Thyroid gland (tissue), 4 donors: ENCODE measurements around the gene FAM20C. TPM values are rescaled to one million over a fixed set of nuclear protein-coding genes. Genes with fewer than 3 reads are reported as not detected.

Source experiments
- DNase-seq, 2 donors: peaks; one replicate each; pipeline ENCODE4 v3.0.0-alpha.2; 2019
- H3K27ac ChIP-seq, 3 donors: fragments of 200-600 bp; sonication (generic); 1 replicate in 2 of 3; 2 replicates in 1 of 3; pipeline ENCODE4 v1.5.1; 2016 to 2019; ENCODE audit warnings: mild to moderate bottlenecking in 1 of 3, moderate library complexity in 1 of 3
- H3K27me3 ChIP-seq: fragments of 200-600 bp; sonication (generic); one replicate; pipeline ENCODE4 v1.5.1; 2019
- H3K36me3 ChIP-seq, 2 donors: fragments of 200-600 bp; sonication (generic); one replicate each; pipeline ENCODE4 v1.5.1; 2016 to 2019
- H3K4me1 ChIP-seq, 2 donors: fragments of 200-600 bp; sonication (generic); one replicate each; pipeline ENCODE4 v1.5.1; 2017 to 2019
- H3K4me3 ChIP-seq, 3 donors: fragments of 200-600 bp; sonication (generic); replicated peaks in 1 of 3; 1 replicate in 2 of 3; 2 replicates in 1 of 3; pipeline ENCODE4 v1.5.1; 2016; ENCODE audit warnings: mild to moderate bottlenecking in 1 of 3
- H3K9me3 ChIP-seq: fragments of 200-600 bp; sonication (generic); one replicate; pipeline ENCODE4 v1.5.1; 2017
- POLR2A ChIP-seq, 2 donors: fragments of 450-650 bp; IDR thresholded peaks; one replicate each; pipeline ENCODE4 v1.6.1; 2017; ENCODE audit warnings: antibody characterized with exemption in 2 of 2, mild to moderate bottlenecking in 2 of 2, moderate library complexity in 1 of 2
- WGBS, 2 donors: methylation state at CpG; one replicate each; pipeline ENCODE4 v1.1.5; 2017; 5-methylcytosine and 5-hydroxymethylcytosine counted together
- intact Hi-C: fragments of 100-400 bp; cut with DNase I; formaldehyde crosslinking; loops from one replicate; pipeline ENCODE4 v1.15.1; 2023
- total RNA-seq, 4 donors: library from RNA; depleted of rRNA; stranded (reverse); fragments of >200 nt; gene quantifications; one replicate each; pipeline ENCODE4 v1.2.3, GENCODE V29; 2016
- TF ChIP-seq, protein P1 (sequence below), 6 experiments: fragments of 200-600 bp in 3 of 6; fragments of 450-650 bp in 3 of 6; sonication (generic) in 3 of 6; IDR thresholded peaks; one replicate each; pipeline ENCODE4 v1.5.1; 2016 to 2019; ENCODE audit warnings: antibody characterized with exemption in 6 of 6, mild to moderate bottlenecking in 2 of 6, inconsistent platforms in 1 of 6, moderate library complexity in 1 of 6

The FAM20C gene
- total RNA-seq, 4 donors from 2014 or later, result 14.0 to 41.8 (median 23.3) TPM

GRCh38 chr7:145863-146262, 46.5 kb upstream of the FAM20C start:
- Histone ChIP-seq H3K27me3 (no peaks in the 10 kb centered on the region), H3K27ac (no peak overlapping the region), H3K4me3 (no peak overlapping the region), H3K9me3 (no peaks in the 10 kb centered on the region), H3K36me3 (no peaks in the 10 kb centered on the region), H3K4me1 (peaks cover 14 to 18% of the 10 kb centered on the region in 2 donors)
- WGBS, 2 donors, result 83 to 87% methylated on average over 4 of the region's 4 CpGs
- DNase-seq, result no peak
- TF ChIP-seq, protein P1, sequence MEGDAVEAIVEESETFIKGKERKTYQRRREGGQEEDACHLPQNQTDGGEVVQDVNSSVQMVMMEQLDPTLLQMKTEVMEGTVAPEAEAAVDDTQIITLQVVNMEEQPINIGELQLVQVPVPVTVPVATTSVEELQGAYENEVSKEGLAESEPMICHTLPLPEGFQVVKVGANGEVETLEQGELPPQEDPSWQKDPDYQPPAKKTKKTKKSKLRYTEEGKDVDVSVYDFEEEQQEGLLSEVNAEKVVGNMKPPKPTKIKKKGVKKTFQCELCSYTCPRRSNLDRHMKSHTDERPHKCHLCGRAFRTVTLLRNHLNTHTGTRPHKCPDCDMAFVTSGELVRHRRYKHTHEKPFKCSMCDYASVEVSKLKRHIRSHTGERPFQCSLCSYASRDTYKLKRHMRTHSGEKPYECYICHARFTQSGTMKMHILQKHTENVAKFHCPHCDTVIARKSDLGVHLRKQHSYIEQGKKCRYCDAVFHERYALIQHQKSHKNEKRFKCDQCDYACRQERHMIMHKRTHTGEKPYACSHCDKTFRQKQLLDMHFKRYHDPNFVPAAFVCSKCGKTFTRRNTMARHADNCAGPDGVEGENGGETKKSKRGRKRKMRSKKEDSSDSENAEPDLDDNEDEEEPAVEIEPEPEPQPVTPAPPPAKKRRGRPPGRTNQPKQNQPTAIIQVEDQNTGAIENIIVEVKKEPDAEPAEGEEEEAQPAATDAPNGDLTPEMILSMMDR (IDR thresholded peaks at IDR 0.05), result no peak
- no peak for TF ChIP-seq POLR2A (IDR thresholded peaks at IDR 0.05)
- intact Hi-C loops, result no loop called here

DNA sequence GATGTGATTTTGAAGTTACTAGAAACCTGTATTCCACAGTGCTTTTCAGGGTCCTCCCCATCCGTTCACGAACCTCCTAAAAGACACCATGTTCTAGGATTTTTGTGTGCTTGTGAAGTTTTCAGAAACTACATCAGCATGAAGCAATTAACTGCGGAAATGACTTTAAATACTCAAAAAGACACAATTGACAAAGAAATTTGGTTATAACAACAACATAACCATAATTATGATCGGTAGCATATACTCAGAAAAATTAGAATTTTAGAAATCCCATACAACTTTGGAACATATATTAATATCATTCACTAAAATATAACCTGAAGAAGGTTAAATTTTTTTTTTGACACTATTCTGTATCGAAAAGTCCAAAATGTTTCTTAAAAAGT, 43.8 kb upstream of the FAM20C start:
- peak overlapping the region in 2 of 3 donors; percentile 31 to 72 for H3K4me3 ChIP-seq
- TF ChIP-seq POLR2A (IDR thresholded peaks at IDR 0.05), result no peak
- peaks cover 17 to 20% of the 10 kb centered on the region in 2 donors for H3K4me1 ChIP-seq
- no peaks in the 10 kb centered on the region for H3K36me3 ChIP-seq
- no peaks in the 10 kb centered on the region for H3K9me3 ChIP-seq
- H3K27ac ChIP-seq, result peak overlapping the region; percentile 94 to 96 (median 94)
- DNase-seq, result no peak
- intact Hi-C loops, result no loop called here
- 74 to 77% methylated on average over 5 of the region's 5 CpGs for WGBS, 2 donors
- no peaks in the 10 kb centered on the region for H3K27me3 ChIP-seq

DNA sequence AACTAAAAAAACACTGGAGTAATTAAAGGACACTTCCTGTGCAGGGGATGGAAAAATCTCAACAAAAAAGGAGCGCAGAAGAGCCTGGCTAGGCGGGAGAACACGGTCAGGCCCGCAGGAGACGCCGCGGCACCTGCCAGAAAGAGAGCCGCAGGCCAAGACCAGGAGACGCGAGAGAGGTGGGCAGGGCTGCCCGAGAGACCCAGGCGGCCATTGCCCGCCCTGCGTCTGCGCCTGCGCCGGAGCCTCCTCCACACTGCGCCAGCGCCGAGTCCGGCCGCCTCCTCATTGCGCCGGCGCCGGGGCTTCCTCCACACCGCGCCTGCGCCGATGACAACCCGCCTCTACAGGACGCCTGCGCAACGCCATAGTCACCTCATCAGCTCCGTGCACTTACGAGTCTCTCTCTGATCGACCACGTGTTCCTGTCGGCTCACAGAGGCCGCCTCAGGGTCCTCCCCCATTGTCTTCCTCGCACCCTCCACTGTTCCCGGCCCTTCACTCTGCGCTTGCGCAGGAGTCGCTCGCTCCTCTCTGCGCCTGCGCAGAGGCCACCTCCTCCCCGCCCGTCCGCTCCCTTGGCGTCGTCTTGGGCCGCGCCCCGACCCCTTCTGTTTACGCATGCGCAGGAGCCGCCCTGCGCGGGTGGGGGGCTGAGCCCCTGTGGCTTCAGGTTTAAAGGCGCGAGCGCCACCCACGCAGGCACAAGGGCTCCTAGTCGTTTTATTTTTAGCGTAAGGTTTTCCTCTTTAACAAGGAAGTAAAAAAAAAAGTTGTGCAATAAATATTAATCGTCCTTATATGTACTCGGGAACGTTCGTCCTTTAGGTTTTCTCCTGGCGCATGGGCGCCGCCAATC, 43.2 kb upstream of the FAM20C start:
- Histone ChIP-seq H3K4me1 (peaks cover 17 to 20% of the 10 kb centered on the region in 2 donors), H3K9me3 (no peaks in the 10 kb centered on the region), H3K4me3 (peak overlapping the region in 2 of 3 donors; percentile 31 to 72), H3K27ac (peak overlapping the region; percentile 94 to 96 (median 94)), H3K27me3 (no peaks in the 10 kb centered on the region), H3K36me3 (no peaks in the 10 kb centered on the region)
- WGBS, 2 donors, result 1 to 2% methylated on average over 48 to 68 of the region's 74 CpGs
- intact Hi-C loops, result no loop called here
- TF ChIP-seq POLR2A (IDR thresholded peaks at IDR 0.05), result peak; percentile 56 to 81
- TF ChIP-seq, protein P1 (IDR thresholded peaks at IDR 0.05), result peak in 1 of 6 experiments; percentile 16
- DNase-seq, result peak; percentile 98 to 99

GRCh38 chr7:149791-150636, 42.4 kb upstream of the FAM20C start:
- H3K27ac ChIP-seq, result peak overlapping the region; percentile 94 to 96 (median 94)
- H3K4me3 ChIP-seq, result peak overlapping the region in 2 of 3 donors; percentile 2 to 31
- H3K9me3 ChIP-seq, result no peaks in the 10 kb centered on the region
- TF ChIP-seq POLR2A (IDR thresholded peaks at IDR 0.05), result no peak
- TF ChIP-seq, protein P1 (IDR thresholded peaks at IDR 0.05), result peak in 1 of 6 experiments; percentile 15
- H3K36me3 ChIP-seq, result no peaks in the 10 kb centered on the region
- H3K27me3 ChIP-seq, result no peaks in the 10 kb centered on the region
- H3K4me1 ChIP-seq, result peaks cover 17 to 20% of the 10 kb centered on the region in 2 donors
- WGBS, 2 donors, result 46 to 53% methylated on average over 17 to 32 of the region's 41 CpGs
- intact Hi-C loops, result no loop called here
- DNase-seq, result peak; percentile 50 to 53

DNA sequence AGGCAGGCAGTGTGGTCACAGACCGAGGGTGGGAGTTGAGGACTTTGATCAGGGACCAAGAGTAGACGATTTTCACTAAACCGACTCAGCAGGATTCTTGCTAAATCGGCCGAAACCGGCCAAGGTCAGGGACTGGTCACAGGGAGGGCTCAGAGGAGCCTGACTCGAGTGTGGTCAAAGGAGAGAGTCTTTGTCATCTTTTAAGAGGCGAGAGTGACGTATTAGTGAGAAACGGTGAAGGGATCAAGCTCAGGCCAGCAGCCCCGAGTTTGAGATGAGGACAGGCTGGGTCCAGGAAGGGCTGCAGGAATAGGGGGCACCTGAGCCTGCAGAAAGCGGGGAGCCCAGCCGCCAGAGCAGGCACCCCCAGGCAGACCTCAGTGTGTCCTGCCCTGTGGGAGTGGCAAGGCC, 41.6 kb upstream of the FAM20C start:
- Histone ChIP-seq H3K36me3 (no peaks in the 10 kb centered on the region), H3K4me3 (no peak overlapping the region), H3K27ac (peak overlapping the region; percentile 94 to 96 (median 94)), H3K4me1 (peaks cover 17 to 20% of the 10 kb centered on the region in 2 donors), H3K9me3 (no peaks in the 10 kb centered on the region), H3K27me3 (no peaks in the 10 kb centered on the region)
- TF ChIP-seq POLR2A (IDR thresholded peaks at IDR 0.05), result no peak
- TF ChIP-seq, protein P1 (IDR thresholded peaks at IDR 0.05), result no peak
- DNase-seq, result peak; percentile 82 to 84
- intact Hi-C loops, result no loop called here
- 44% methylated on average over 13 of the region's 13 CpGs for WGBS, 2 donors
